SK-N-SH treated with all-trans-retinoic acid at 6 μM for 48 hours (cell line): ENCODE results near the gene SRRM1.
"Not testable (repeated sequence)": the region's sequence is repeated elsewhere in the genome, so short reads cannot be mapped to it uniquely, and the experiment has no call there.

Experiments used
- ATAC-seq: fragments of 200-7000 bp; cut with Tn5 transposase; 3 replicates; pipeline ENCODE4 v1.9.1; 2020; ENCODE audit warnings: mild to moderate bottlenecking, moderate library complexity
- BACH2 ChIP-seq: fragments of 250-450 bp; sonication (Bioruptor Pico); IDR thresholded peaks from 2 replicates; pipeline ENCODE4 v1.9.0; 2021; ENCODE audit warnings: mild to moderate bottlenecking, borderline replicate concordance
- ESRRG ChIP-seq: fragments of 250-450 bp; sonication (Bioruptor Pico); IDR thresholded peaks from 2 replicates; pipeline ENCODE4 v1.6.1; 2021; ENCODE audit warnings: mild to moderate bottlenecking
- RARB ChIP-seq: fragments of 250-450 bp; sonication (Bioruptor Pico); IDR thresholded peaks from 2 replicates; pipeline ENCODE4 v1.8.0; 2021; ENCODE audit warnings: mild to moderate bottlenecking, moderate library complexity

SRRM1 gene

GRCh38 chr1:24721533-24721932 lies 78.4 kb downstream of the SRRM1 start:
- no peak for ATAC-seq
- TF ChIP-seq ESRRG (CRISPR knock-in tag) (no peak), BACH2 (CRISPR knock-in tag) (no peak), RARB (no peak)

- not testable (repeated sequence) for ATAC-seq
These were observed 79.3 kb downstream of the SRRM1 start for GRCh38 chr1:24722073-24723035.
